Measurements from ENCODE around the gene RGL1.
"Not testable (repeated sequence)": the region's sequence is repeated elsewhere in the genome, so short reads cannot be mapped to it uniquely, and the experiment has no call there.

The RGL1 gene

DNA sequence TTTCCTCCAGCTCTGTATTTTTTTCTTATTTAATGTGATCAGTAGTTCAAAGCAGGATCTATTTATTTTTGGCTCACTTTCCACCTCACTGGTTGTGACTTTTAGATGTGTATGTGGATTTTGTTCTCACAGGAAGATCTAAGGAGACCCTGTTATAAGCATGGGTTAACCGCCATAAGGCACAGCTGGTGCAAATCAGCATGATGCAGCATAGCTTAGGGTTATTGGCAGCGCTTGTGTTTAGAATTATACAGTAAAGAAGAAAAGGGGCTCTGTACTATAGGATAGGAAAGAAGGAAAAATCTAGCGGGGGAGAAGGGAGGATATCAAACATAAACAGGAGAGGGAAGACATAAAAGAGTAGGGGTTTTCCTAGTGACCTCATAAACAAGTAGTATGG, 26.9 kb upstream of the RGL1 start:
- Mint-ChIP-seq H3K27ac (no peak overlapping the region), H3K9me3 (ENCODE audit: low read depth) (peaks cover 13% of the 10 kb centered on the region)

DNA sequence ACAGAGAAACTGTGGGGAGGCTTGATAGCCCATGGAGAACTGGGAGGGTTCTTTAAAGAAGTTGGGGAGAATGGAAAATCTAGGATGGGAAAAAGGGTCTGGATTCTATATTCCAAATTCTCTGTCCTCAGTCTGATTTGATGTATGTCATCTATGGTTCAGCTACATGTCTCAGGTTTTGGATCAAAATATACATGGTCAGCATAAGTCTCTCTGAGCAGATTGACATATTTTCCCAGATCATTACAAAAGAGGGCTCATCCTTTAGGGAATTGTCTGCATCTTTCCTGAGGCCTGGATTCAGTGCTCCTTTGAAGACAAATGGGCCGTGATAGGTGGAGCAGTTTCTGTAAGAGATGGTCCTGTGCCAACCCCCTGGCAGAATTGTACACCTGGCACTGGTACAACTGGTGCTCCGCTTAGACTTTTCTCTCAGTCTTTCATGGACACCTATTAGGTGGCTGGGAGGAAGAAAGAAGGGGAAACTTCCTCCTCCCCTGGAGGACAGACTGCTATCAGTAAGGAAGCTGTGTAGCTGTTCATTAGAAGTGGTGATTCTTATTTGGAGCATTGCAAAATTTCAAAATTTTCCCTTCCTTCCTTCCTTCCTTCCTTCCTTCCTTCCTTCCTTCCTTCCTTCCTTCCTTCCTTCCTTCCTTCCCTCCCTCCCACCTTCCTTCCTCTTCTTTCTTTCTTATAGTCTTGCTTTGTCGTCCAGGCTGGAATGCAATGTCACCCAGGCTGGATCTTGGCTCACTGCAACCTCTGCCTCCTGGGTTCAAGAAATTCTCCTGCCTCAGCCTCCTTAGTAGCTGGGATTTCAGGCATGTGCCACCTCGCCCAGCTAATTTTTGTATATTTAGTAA, 26.1 kb upstream of the RGL1 start:
- Mint-ChIP-seq H3K27me3 (peaks cover 2% of the 10 kb centered on the region), H3K4me3 (no peak overlapping the region), H3K27ac (no peak overlapping the region), H3K9me3 (ENCODE audit: low read depth) (peaks cover 13% of the 10 kb centered on the region), H3K4me1 (ENCODE audit: low read depth) (no peaks in the 10 kb centered on the region), H3K36me3 (peaks cover 15% of the 10 kb centered on the region)

More for the DNA sequence above, 26.9 kb upstream of the RGL1 start:
- H3K4me3 Mint-ChIP-seq = no peak overlapping the region
- peaks cover 2% of the 10 kb centered on the region for H3K27me3 Mint-ChIP-seq
- H3K4me1 Mint-ChIP-seq (ENCODE audit: low read depth) = no peaks in the 10 kb centered on the region
- H3K36me3 Mint-ChIP-seq = peaks cover 18% of the 10 kb centered on the region

DNA sequence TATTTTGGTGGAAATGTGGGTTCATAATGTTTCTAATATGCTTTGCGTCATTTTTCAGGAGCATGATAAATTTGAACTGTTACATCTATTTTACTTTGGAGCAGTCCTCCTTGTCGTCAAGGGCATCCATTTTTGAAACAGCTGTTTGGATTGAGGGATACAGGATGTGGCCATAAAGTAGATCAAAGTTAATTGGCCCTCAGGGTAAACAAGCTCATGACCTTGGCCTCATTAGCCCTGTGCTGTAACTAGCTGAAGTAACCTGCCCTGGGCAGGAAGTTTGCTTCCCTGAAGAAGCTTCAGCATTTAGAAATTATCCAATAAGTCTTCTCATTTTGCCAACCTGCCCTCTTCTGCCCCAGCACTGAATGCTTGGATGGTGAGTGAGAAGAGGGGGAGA, 24.8 kb upstream of the RGL1 start:
- Mint-ChIP-seq H3K36me3 (peaks cover 11% of the 10 kb centered on the region), H3K27ac (no peak overlapping the region), H3K27me3 (no peaks in the 10 kb centered on the region), H3K4me1 (ENCODE audit: low read depth) (no peaks in the 10 kb centered on the region), H3K4me3 (no peak overlapping the region), H3K9me3 (ENCODE audit: low read depth) (peaks cover 7% of the 10 kb centered on the region)

- no peaks in the 10 kb centered on the region for H3K4me1 Mint-ChIP-seq (ENCODE audit: low read depth)
- H3K4me3 Mint-ChIP-seq = no peak overlapping the region
- H3K27me3 Mint-ChIP-seq = no peaks in the 10 kb centered on the region
- H3K36me3 Mint-ChIP-seq = peaks cover 10% of the 10 kb centered on the region
- H3K9me3 Mint-ChIP-seq (ENCODE audit: low read depth) = peaks cover 1% of the 10 kb centered on the region
- no peak overlapping the region for H3K27ac Mint-ChIP-seq
These were observed 24.2 kb upstream of the RGL1 start for GRCh38 chr1:183780757-183781156.

DNA sequence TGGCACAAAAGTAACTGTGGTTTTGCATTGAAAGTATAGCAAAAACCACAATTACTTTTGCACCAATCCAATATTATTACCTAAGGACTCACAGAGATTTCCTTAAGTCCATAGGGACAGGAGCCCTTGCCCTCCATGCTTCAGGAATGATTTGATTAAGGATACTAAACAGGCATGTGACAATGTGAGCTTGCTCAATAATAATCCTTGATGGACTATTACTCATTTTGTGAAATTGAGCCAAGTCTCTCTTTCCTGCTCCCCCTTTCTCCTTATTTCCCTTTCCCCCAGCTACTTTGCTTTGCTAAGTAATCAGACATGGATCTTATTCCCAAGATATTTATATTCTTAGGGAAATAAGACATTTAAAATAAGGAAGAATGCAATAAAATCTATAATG, 21.6 kb upstream of the RGL1 start:
- H3K4me1 Mint-ChIP-seq (ENCODE audit: low read depth) = no peaks in the 10 kb centered on the region
- H3K4me3 Mint-ChIP-seq = no peak overlapping the region
- no peaks in the 10 kb centered on the region for H3K27me3 Mint-ChIP-seq
- H3K36me3 Mint-ChIP-seq = peaks cover 7% of the 10 kb centered on the region
- H3K9me3 Mint-ChIP-seq (ENCODE audit: low read depth) = no peaks in the 10 kb centered on the region
- no peak overlapping the region for H3K27ac Mint-ChIP-seq

GRCh38 chr1:183783767-183784637, 20.9 kb upstream of the RGL1 start:
- H3K9me3 Mint-ChIP-seq (ENCODE audit: low read depth) = no peaks in the 10 kb centered on the region
- no peaks in the 10 kb centered on the region for H3K4me1 Mint-ChIP-seq (ENCODE audit: low read depth)
- H3K4me3 Mint-ChIP-seq = no peak overlapping the region
- no peak overlapping the region for H3K27ac Mint-ChIP-seq
- peaks cover 7% of the 10 kb centered on the region for H3K36me3 Mint-ChIP-seq
- no peaks in the 10 kb centered on the region for H3K27me3 Mint-ChIP-seq

DNA sequence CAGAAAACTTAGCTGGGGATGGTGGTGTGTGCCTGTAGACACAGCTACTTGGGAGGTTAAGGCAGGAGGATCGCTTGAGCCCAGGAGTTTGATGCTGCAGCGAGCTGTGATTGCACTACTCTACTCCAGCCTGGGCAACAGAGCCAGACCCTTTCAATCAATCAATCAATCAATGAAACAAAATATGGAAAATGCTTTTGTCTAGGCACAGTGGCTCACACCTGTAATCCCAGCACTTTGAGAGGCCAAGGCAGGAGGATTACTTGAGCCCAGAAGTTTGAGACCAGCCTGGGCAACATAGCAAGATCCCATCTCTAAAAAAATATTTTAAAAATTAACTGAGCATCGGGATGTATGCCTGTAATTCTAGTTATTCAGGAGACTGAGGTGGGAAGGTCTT, 19.0 kb upstream of the RGL1 start:
- not testable (repeated sequence) for H3K4me1 Mint-ChIP-seq (ENCODE audit: low read depth); H3K9me3 Mint-ChIP-seq (ENCODE audit: low read depth); H3K4me3 Mint-ChIP-seq; H3K36me3 Mint-ChIP-seq; H3K27ac Mint-ChIP-seq; H3K27me3 Mint-ChIP-seq

GRCh38 chr1:183787704-183788103, 17.2 kb upstream of the RGL1 start:
- no peaks in the 10 kb centered on the region for H3K4me1 Mint-ChIP-seq (ENCODE audit: low read depth)
- H3K9me3 Mint-ChIP-seq (ENCODE audit: low read depth) = no peaks in the 10 kb centered on the region
- peaks cover 1% of the 10 kb centered on the region for H3K27me3 Mint-ChIP-seq
- no peak overlapping the region for H3K27ac Mint-ChIP-seq
- peaks cover 6% of the 10 kb centered on the region for H3K36me3 Mint-ChIP-seq
- H3K4me3 Mint-ChIP-seq = no peak overlapping the region

DNA sequence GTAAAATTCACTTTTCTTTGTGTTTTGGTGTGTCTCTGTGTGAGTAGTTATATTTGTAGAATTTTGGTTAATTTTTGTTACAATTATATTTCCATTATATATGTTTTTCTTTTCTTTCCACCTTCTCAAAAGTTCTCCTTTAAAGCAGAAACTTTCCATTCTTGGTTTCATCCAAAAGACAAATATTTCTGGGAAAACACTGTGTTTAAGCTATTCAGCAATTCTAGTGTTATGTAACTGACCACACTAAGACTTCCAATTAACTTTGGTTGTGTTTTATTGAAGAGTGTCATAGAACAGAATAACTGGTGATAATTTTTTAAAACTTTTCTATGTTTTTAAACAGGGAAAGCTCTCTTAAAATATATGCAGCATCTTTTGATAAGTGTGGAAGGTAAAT, 13.6 kb upstream of the RGL1 start:
- peaks cover 1% of the 10 kb centered on the region for H3K27me3 Mint-ChIP-seq
- peaks cover 2% of the 10 kb centered on the region for H3K36me3 Mint-ChIP-seq
- no peak overlapping the region for H3K4me3 Mint-ChIP-seq
- no peak overlapping the region for H3K27ac Mint-ChIP-seq
- no peaks in the 10 kb centered on the region for H3K4me1 Mint-ChIP-seq (ENCODE audit: low read depth)
- H3K9me3 Mint-ChIP-seq (ENCODE audit: low read depth) = no peaks in the 10 kb centered on the region

GRCh38 chr1:183792300-183792699, 12.6 kb upstream of the RGL1 start:
- peaks cover 2% of the 10 kb centered on the region for H3K36me3 Mint-ChIP-seq
- no peaks in the 10 kb centered on the region for H3K9me3 Mint-ChIP-seq (ENCODE audit: low read depth)
- no peak overlapping the region for H3K4me3 Mint-ChIP-seq
- no peaks in the 10 kb centered on the region for H3K4me1 Mint-ChIP-seq (ENCODE audit: low read depth)
- H3K27ac Mint-ChIP-seq = no peak overlapping the region
- H3K27me3 Mint-ChIP-seq = peaks cover 1% of the 10 kb centered on the region

- Mint-ChIP-seq H3K27me3 (peaks cover 1% of the 10 kb centered on the region), H3K9me3 (ENCODE audit: low read depth) (no peaks in the 10 kb centered on the region), H3K36me3 (peaks cover 2% of the 10 kb centered on the region), H3K4me1 (ENCODE audit: low read depth) (no peaks in the 10 kb centered on the region), H3K27ac (no peak overlapping the region), H3K4me3 (no peak overlapping the region)
These were observed 10.8 kb upstream of the RGL1 start for GRCh38 chr1:183794088-183794487.

DNA sequence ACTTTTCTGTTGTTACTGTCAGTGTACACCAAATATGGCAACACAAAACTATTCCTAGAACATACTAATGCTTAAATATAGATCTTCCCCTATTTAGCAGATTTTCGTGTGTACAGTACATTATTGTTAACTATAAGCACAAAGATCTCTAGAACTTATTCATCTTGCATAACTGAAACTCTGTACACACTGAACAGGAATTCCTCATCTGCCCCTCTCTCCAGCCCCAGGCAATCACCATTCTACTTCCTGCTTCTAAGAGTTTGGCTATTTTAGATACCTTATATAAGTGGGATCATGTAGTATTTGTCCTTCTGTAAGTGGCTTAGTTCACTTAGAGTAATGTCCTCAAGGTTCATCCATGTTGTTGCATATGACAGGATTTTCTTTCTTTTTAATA, 4.5 kb upstream of the RGL1 start:
- peaks cover 24% of the 10 kb centered on the region for H3K9me3 Mint-ChIP-seq (ENCODE audit: low read depth)
- peaks cover 2% of the 10 kb centered on the region for H3K4me1 Mint-ChIP-seq (ENCODE audit: low read depth)
- no peaks in the 10 kb centered on the region for H3K27me3 Mint-ChIP-seq
- peaks cover 23% of the 10 kb centered on the region for H3K36me3 Mint-ChIP-seq
- no peak overlapping the region for H3K4me3 Mint-ChIP-seq
- no peak overlapping the region for H3K27ac Mint-ChIP-seq

GRCh38 chr1:183801649-183802048, 3.3 kb upstream of the RGL1 start:
- Mint-ChIP-seq H3K27ac (no peak overlapping the region), H3K9me3 (ENCODE audit: low read depth) (peaks cover 24% of the 10 kb centered on the region), H3K36me3 (peaks cover 23% of the 10 kb centered on the region), H3K27me3 (peaks cover 3% of the 10 kb centered on the region), H3K4me1 (ENCODE audit: low read depth) (peaks cover 7% of the 10 kb centered on the region), H3K4me3 (no peak overlapping the region)

- peaks cover 7% of the 10 kb centered on the region for H3K4me1 Mint-ChIP-seq (ENCODE audit: low read depth)
- H3K9me3 Mint-ChIP-seq (ENCODE audit: low read depth) = peaks cover 23% of the 10 kb centered on the region
- peaks cover 8% of the 10 kb centered on the region for H3K27me3 Mint-ChIP-seq
- no peak overlapping the region for H3K27ac Mint-ChIP-seq
- peak overlapping the region; percentile 93 for H3K4me3 Mint-ChIP-seq
- H3K36me3 Mint-ChIP-seq = peaks cover 33% of the 10 kb centered on the region
These were observed 533 bp upstream of the RGL1 start for GRCh38 chr1:183804387-183804786.

GRCh38 chr1:183806125-183806524, 1.2 kb downstream of the RGL1 start:
- peaks cover 13% of the 10 kb centered on the region for H3K9me3 Mint-ChIP-seq (ENCODE audit: low read depth)
- H3K36me3 Mint-ChIP-seq = peaks cover 25% of the 10 kb centered on the region
- H3K27me3 Mint-ChIP-seq = peaks cover 8% of the 10 kb centered on the region
- H3K4me3 Mint-ChIP-seq = no peak overlapping the region
- H3K4me1 Mint-ChIP-seq (ENCODE audit: low read depth) = peaks cover 7% of the 10 kb centered on the region
- no peak overlapping the region for H3K27ac Mint-ChIP-seq
